GM23338 (cell line): Measurements from ENCODE around the gene CDK5RAP2. TPM values are rescaled to one million over a fixed set of nuclear protein-coding genes. Genes with fewer than 3 reads are reported as not detected.

ENCODE experiments used
- ATAC-seq: fragments of 200-7000 bp; cut with Tn5 transposase; 3 replicates; pipeline ENCODE4 v1.9.1; 2020
- DNase-seq: peaks from one replicate; pipeline ENCODE4 v3.0.0-alpha.2; 2015; ENCODE audit warnings: low spot score
- H2AFZ ChIP-seq: fragments of 200-600 bp; sonication (generic); 2 replicates; pipeline ENCODE4 v1.8.0; 2016; ENCODE audit warnings: antibody characterized with exemption, mild to moderate bottlenecking, moderate library complexity
- H3F3A ChIP-seq: fragments of 200-600 bp; sonication (generic); replicated peaks from 2 replicates; pipeline ENCODE4 v1.8.0; 2017; ENCODE audit warnings: antibody characterized with exemption, mixed run types, low read depth
- H3K27ac ChIP-seq: fragments of 200-600 bp; sonication (generic); 2 replicates; pipeline ENCODE4 v1.6.1; 2016; ENCODE audit warnings: low read depth
- H3K27me3 ChIP-seq: fragments of 200-600 bp; sonication (generic); 2 replicates; pipeline ENCODE4 v1.8.0; 2016; ENCODE audit warnings: mild to moderate bottlenecking, mixed run types, moderate library complexity; ENCODE audit not compliant: insufficient read depth
- H3K36me3 ChIP-seq: fragments of 200-600 bp; sonication (generic); 2 replicates; pipeline ENCODE4 v1.8.0; 2016; ENCODE audit warnings: mild to moderate bottlenecking; ENCODE audit not compliant: insufficient read depth
- H3K4me1 ChIP-seq: fragments of 200-600 bp; sonication (generic); 2 replicates; pipeline ENCODE4 v1.8.0; 2016; ENCODE audit warnings: mild to moderate bottlenecking, moderate library complexity; ENCODE audit not compliant: insufficient read depth
- H3K4me2 ChIP-seq: fragments of 200-600 bp; sonication (generic); 2 replicates; pipeline ENCODE4 v1.7.1; 2017; ENCODE audit warnings: mixed run types
- H3K4me3 ChIP-seq: fragments of 200-600 bp; sonication (generic); 2 replicates; pipeline ENCODE4 v1.6.1; 2016; ENCODE audit warnings: mixed run types
- H3K79me2 ChIP-seq: fragments of 200-600 bp; sonication (generic); replicated peaks from 2 replicates; pipeline ENCODE4 v1.8.0; 2017; ENCODE audit warnings: mild to moderate bottlenecking; ENCODE audit not compliant: insufficient read depth
- H3K9me2 ChIP-seq: fragments of 200-600 bp; sonication (generic); 2 replicates; pipeline ENCODE4 v1.8.0; 2017; ENCODE audit not compliant: insufficient read depth
- H4K20me1 ChIP-seq: fragments of 200-600 bp; sonication (generic); replicated peaks from 2 replicates; pipeline ENCODE4 v1.8.0; 2017; ENCODE audit warnings: mild to moderate bottlenecking; ENCODE audit not compliant: insufficient read depth
- H3K27ac Mint-ChIP-seq: 2 replicates; pipeline ENCODE4 v1.8.0; 2020; ENCODE audit warnings: inconsistent platforms, mild to moderate bottlenecking, moderate library complexity, mixed read lengths
- H3K27me3 Mint-ChIP-seq: 3 replicates; pipeline ENCODE4 v1.8.0; 2022; ENCODE audit warnings: low read depth, mild to moderate bottlenecking, moderate library complexity, mixed read lengths, inconsistent platforms; ENCODE audit not compliant: insufficient read depth, poor library complexity
- H3K36me3 Mint-ChIP-seq: 3 replicates; pipeline ENCODE4 v1.8.0; 2021; ENCODE audit warnings: low read depth, mild to moderate bottlenecking, inconsistent platforms, moderate library complexity, mixed read lengths
- H3K4me1 Mint-ChIP-seq: 3 replicates; pipeline ENCODE4 v1.8.0; 2020; ENCODE audit warnings: mild to moderate bottlenecking, inconsistent platforms, mixed read lengths
- H3K4me3 Mint-ChIP-seq: 3 replicates; pipeline ENCODE4 v1.8.0; 2021; ENCODE audit warnings: moderate library complexity, mild to moderate bottlenecking, inconsistent platforms, mixed read lengths
- H3K9me3 Mint-ChIP-seq: 3 replicates; pipeline ENCODE4 v1.8.0; 2020; ENCODE audit warnings: moderate library complexity, mild to moderate bottlenecking, inconsistent platforms, mixed read lengths
- CREB1 ChIP-seq: fragments of 250-450 bp; sonication (Bioruptor Pico); IDR thresholded peaks from 2 replicates; pipeline ENCODE4 v1.5.0; 2020; ENCODE audit warnings: low read depth, mild to moderate bottlenecking, moderate library complexity
- ETS1 ChIP-seq: IDR thresholded peaks from 2 replicates; pipeline ENCODE4 v1.6.1; 2016; ENCODE audit warnings: antibody characterized with exemption
- EZH2 ChIP-seq: fragments of 200-600 bp; sonication (generic); IDR thresholded peaks from one replicate; pipeline ENCODE4 v1.8.0; 2017; ENCODE audit warnings: antibody characterized with exemption, mild to moderate bottlenecking, low read depth; ENCODE audit not compliant: unreplicated experiment
- EZH2phosphoT487 ChIP-seq: fragments of 200-600 bp; sonication (generic); IDR thresholded peaks from one replicate; pipeline ENCODE4 v1.8.1; 2018; ENCODE audit warnings: antibody characterized with exemption; ENCODE audit not compliant: unreplicated experiment
- JUNB ChIP-seq: IDR thresholded peaks from one replicate; pipeline ENCODE4 v1.6.1; 2016; ENCODE audit warnings: antibody characterized with exemption; ENCODE audit not compliant: unreplicated experiment
- NANOG ChIP-seq: IDR thresholded peaks from 2 replicates; pipeline ENCODE4 v1.6.1; 2016; ENCODE audit warnings: antibody characterized with exemption, borderline replicate concordance
- POLR2AphosphoS5 ChIP-seq: IDR thresholded peaks from 2 replicates; pipeline ENCODE4 v1.6.1; 2016; ENCODE audit warnings: antibody characterized with exemption, low read depth
- REST ChIP-seq: IDR thresholded peaks from one replicate; pipeline ENCODE4 v1.6.1; 2018; ENCODE audit warnings: antibody characterized with exemption; ENCODE audit not compliant: unreplicated experiment
- STAT1 ChIP-seq: IDR thresholded peaks from one replicate; pipeline ENCODE4 v1.6.1; 2016; ENCODE audit warnings: antibody characterized with exemption; ENCODE audit not compliant: unreplicated experiment
- ZNF114 ChIP-seq: fragments of 250-450 bp; sonication (Bioruptor Pico); IDR thresholded peaks from 2 replicates; pipeline ENCODE4 v1.5.0; 2020; ENCODE audit warnings: mild to moderate bottlenecking, moderate library complexity
- ZNF331 ChIP-seq: fragments of 250-450 bp; sonication (Bioruptor Pico); IDR thresholded peaks from 2 replicates; pipeline ENCODE4 v1.5.0; 2020; ENCODE audit warnings: low read depth, mild to moderate bottlenecking, moderate library complexity
- polyA plus RNA-seq: library from polyadenylated mRNA; unstranded; fragments of >200 nt; fragmentation: Nextera tagmentation; extraction: Ambion mirVana; gene quantifications from 2 replicates; pipeline ENCODE4 v1.2.1, GENCODE V29; 2016
- total RNA-seq: library from RNA; depleted of rRNA; stranded (reverse); fragments of >200 nt; shearing (Covaris generic); gene quantifications from 2 replicates; pipeline ENCODE4 v1.2.3, GENCODE V29; 2014
- TF ChIP-seq, protein P1 (sequence below), 2 experiments: fragments of 200-600 bp in 1 of 2; sonication (generic) in 1 of 2; conservative IDR thresholded peaks; 2 replicates each; pipeline versions ENCODE4 v1.5.1 to v1.6.1; 2016 to 2017; ENCODE audit warnings: antibody characterized with exemption in 2 of 2, low read depth in 2 of 2, mild to moderate bottlenecking in 2 of 2, moderate library complexity in 1 of 2

CDK5RAP2 gene
- total and polyA plus RNA-seq, 2 experiments from 2014 or later, result 50.7 to 65.7 TPM

- TF ChIP-seq POLR2AphosphoS5 (no peak), JUNB (no peak), STAT1 (no peak), ZNF114 (CRISPR knock-in tag) (0 out of 2 replicates have a peak, but pooled peaks have one; percentile 73), EZH2phosphoT487 (no peak), CREB1 (no peak)
Measured at GRCh38 chr9:120366644-120367019, 213.3 kb downstream of the CDK5RAP2 start (continued).

- no peak for ATAC-seq
- no peaks in the 10 kb centered on the region for H3F3A ChIP-seq
- H3K9me2 ChIP-seq, result 0 out of 2 replicates have a peak, but pooled peaks cover 6% of the 10 kb centered on the region
- no peak for TF ChIP-seq EZH2phosphoT487
- no peak for TF ChIP-seq REST
- no peak for TF ChIP-seq POLR2AphosphoS5
- no peak for TF ChIP-seq ZNF114 (CRISPR knock-in tag)
- TF ChIP-seq EZH2, result no peak
- DNase-seq, result no peak
- peaks cover 19% of the 10 kb centered on the region; the same call in 2 of the 3 replicates for H3K9me3 Mint-ChIP-seq
- H3K36me3 Mint-ChIP-seq, result 0 out of 3 replicates have a peak, but pooled peaks cover 11% of the 10 kb centered on the region
- no peak overlapping the region for H3K27ac Mint-ChIP-seq
- no peaks in the 10 kb centered on the region for H3K27me3 ChIP-seq
- H3K4me3 ChIP-seq, result no peak overlapping the region
- H3K27ac ChIP-seq, result no peak overlapping the region; the same call in 1 of the 2 replicates
- H3K4me1 ChIP-seq, result no peaks in the 10 kb centered on the region
- no peaks in the 10 kb centered on the region; the same call in 1 of the 2 replicates for H3K36me3 ChIP-seq
- no peak overlapping the region for H3K4me2 ChIP-seq
- no peak overlapping the region for H3K4me3 Mint-ChIP-seq
- no peak overlapping the region for H2AFZ ChIP-seq
- peaks cover 12% of the 10 kb centered on the region for H3K4me1 Mint-ChIP-seq
- H4K20me1 ChIP-seq, result 0 out of 2 replicates have a peak, but pooled peaks cover 4% of the 10 kb centered on the region
- H3K79me2 ChIP-seq, result no peaks in the 10 kb centered on the region
- H3K27me3 Mint-ChIP-seq, result peaks cover 11% of the 10 kb centered on the region
Measured at GRCh38 chr9:120365386-120365785, 214.6 kb downstream of the CDK5RAP2 start.

DNA sequence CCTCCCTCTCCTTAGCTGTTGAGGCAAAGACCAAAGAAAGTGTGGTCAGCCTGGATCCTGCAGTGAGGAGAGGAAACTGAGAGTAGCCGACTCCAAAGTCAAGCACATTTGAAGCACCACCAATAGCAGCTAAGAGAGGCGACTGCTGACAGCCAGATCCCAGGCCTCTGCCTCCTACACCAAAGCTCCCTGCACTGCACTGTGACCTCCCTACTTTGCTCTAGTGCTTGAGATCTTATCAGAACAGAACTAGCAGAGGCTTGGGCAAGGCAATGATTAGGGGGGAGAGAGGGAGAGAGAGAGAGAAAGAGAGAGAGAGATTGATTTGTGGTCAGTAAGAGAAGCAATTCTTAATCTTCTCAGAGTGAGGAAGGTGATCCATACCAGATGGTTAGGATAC lies 216.3 kb downstream of the CDK5RAP2 start:
- no peak overlapping the region for H3K4me2 ChIP-seq
- Mint-ChIP-seq H3K4me1 (peaks cover 12% of the 10 kb centered on the region), H3K9me3 (peaks cover 14% of the 10 kb centered on the region; the same call in 2 of the 3 replicates), H3K27me3 (peaks cover 14% of the 10 kb centered on the region), H3K4me3 (no peak overlapping the region), H3K36me3 (0 out of 3 replicates have a peak, but pooled peaks cover 11% of the 10 kb centered on the region), H3K27ac (no peak overlapping the region)
- no peaks in the 10 kb centered on the region for H3F3A ChIP-seq
- H3K36me3 ChIP-seq, result no peaks in the 10 kb centered on the region; the same call in 1 of the 2 replicates
- 0 out of 2 replicates have a peak, but pooled peaks cover 4% of the 10 kb centered on the region for H4K20me1 ChIP-seq
- ATAC-seq (no peak), DNase-seq (no peak)
- 0 out of 2 replicates have a peak, but pooled peaks cover 6% of the 10 kb centered on the region for H3K9me2 ChIP-seq
- H3K27ac ChIP-seq, result no peak overlapping the region
- H3K79me2 ChIP-seq, result no peaks in the 10 kb centered on the region
- H2AFZ ChIP-seq, result no peak overlapping the region
- no peaks in the 10 kb centered on the region for H3K4me1 ChIP-seq
- H3K27me3 ChIP-seq, result no peaks in the 10 kb centered on the region
- H3K4me3 ChIP-seq, result no peak overlapping the region
- no peak for TF ChIP-seq EZH2phosphoT487
- TF ChIP-seq POLR2AphosphoS5, result no peak
- no peak for TF ChIP-seq JUNB
- TF ChIP-seq ETS1, result no peak
- TF ChIP-seq NANOG, result no peak
- TF ChIP-seq ZNF331 (CRISPR knock-in tag), result no peak
- TF ChIP-seq ZNF114 (CRISPR knock-in tag), result no peak
- no peak for TF ChIP-seq EZH2
- no peak for TF ChIP-seq REST
- TF ChIP-seq, protein P1, sequence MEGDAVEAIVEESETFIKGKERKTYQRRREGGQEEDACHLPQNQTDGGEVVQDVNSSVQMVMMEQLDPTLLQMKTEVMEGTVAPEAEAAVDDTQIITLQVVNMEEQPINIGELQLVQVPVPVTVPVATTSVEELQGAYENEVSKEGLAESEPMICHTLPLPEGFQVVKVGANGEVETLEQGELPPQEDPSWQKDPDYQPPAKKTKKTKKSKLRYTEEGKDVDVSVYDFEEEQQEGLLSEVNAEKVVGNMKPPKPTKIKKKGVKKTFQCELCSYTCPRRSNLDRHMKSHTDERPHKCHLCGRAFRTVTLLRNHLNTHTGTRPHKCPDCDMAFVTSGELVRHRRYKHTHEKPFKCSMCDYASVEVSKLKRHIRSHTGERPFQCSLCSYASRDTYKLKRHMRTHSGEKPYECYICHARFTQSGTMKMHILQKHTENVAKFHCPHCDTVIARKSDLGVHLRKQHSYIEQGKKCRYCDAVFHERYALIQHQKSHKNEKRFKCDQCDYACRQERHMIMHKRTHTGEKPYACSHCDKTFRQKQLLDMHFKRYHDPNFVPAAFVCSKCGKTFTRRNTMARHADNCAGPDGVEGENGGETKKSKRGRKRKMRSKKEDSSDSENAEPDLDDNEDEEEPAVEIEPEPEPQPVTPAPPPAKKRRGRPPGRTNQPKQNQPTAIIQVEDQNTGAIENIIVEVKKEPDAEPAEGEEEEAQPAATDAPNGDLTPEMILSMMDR (conservative IDR thresholded peaks at IDR 0.05; ENCODE audit: low read depth in 2 of 2), result no peak
- TF ChIP-seq CREB1, result no peak
- no peak for TF ChIP-seq STAT1
